HEK293 (cell line): ENCODE data around the gene BIRC6.

Experiments
- CTCF ChIA-PET: fragments of 350-600 bp; formaldehyde crosslinking; extraction: SDS; loops from one replicate; lab custom pipeline; 2021; ENCODE audit warnings: antibody characterized with exemption; lab: Yijun Ruan, JAX
- POLR2A ChIA-PET: fragments of 300-600 bp; formaldehyde crosslinking; extraction: SDS; loops from one replicate; lab custom pipeline; 2020; ENCODE audit warnings: antibody characterized with exemption, inconsistent platforms; lab: Yijun Ruan, JAX
- H3K27ac ChIP-seq: fragments of 200-500 bp; sonication (Bioruptor generic); 2 replicates; pipeline ENCODE4 v1.5.1; 2014; ENCODE audit warnings: low read depth, low read length, control low read depth, inconsistent platforms; ENCODE audit errors: extremely low read depth
- H3K36me3 ChIP-seq, 2 experiments: fragments of 200-500 bp in 1 of 2; sonication (Bioruptor generic) in 1 of 2; 1 replicate in 1 of 2; 2 replicates in 1 of 2; pipeline ENCODE4 v1.5.1; 2014 to 2017; ENCODE audit warnings: inconsistent platforms in 2 of 2, low read length in 2 of 2; ENCODE audit not compliant: control insufficient read depth in 2 of 2, insufficient read depth in 1 of 2
- H3K4me1 ChIP-seq: fragments of 200-500 bp; sonication (Bioruptor generic); 2 replicates; pipeline ENCODE4 v1.5.1; 2014; ENCODE audit warnings: mild to moderate bottlenecking, low read length, inconsistent platforms; ENCODE audit not compliant: control insufficient read depth, insufficient read depth
- H3K4me3 ChIP-seq: 2 replicates; pipeline ENCODE4 v1.5.1; 2011; ENCODE audit warnings: low read depth, mild to moderate bottlenecking, control low read depth, low read length, moderate library complexity
- H3K9me3 ChIP-seq: fragments of 200-500 bp; sonication (Bioruptor generic); 2 replicates; pipeline ENCODE4 v1.5.1; 2014; ENCODE audit warnings: low read depth, low read length, inconsistent platforms; ENCODE audit not compliant: control insufficient read depth, insufficient read depth
- GFI1B ChIP-seq: fragments of 450-650 bp; formaldehyde crosslinking; IDR thresholded peaks from 2 replicates; pipeline ENCODE4 v1.5.1; 2016; ENCODE audit warnings: missing biosample characterization, missing genetic modification characterization
- GLI4 ChIP-seq: fragments of 450-650 bp; formaldehyde crosslinking; IDR thresholded peaks from 2 replicates; pipeline ENCODE4 v1.5.1; 2016; ENCODE audit warnings: missing biosample characterization, missing genetic modification characterization
- GLIS1 ChIP-seq: fragments of 450-650 bp; formaldehyde crosslinking; IDR thresholded peaks from 2 replicates; pipeline ENCODE4 v1.5.1; 2016; ENCODE audit warnings: missing biosample characterization, missing genetic modification characterization
- IKZF3 ChIP-seq: fragments of 450-650 bp; IDR thresholded peaks from 2 replicates; pipeline ENCODE4 v1.5.0; 2018; ENCODE audit warnings: missing biosample characterization, mild to moderate bottlenecking, missing genetic modification characterization, moderate library complexity
- INSM2 ChIP-seq: fragments of 450-650 bp; formaldehyde crosslinking; IDR thresholded peaks from 2 replicates; pipeline ENCODE4 v1.5.1; 2016; ENCODE audit warnings: missing biosample characterization, missing genetic modification characterization
- MEIS1 ChIP-seq: sonication (generic); formaldehyde crosslinking; IDR thresholded peaks from 2 replicates; pipeline ENCODE4 v1.8.1; 2022; ENCODE audit warnings: missing genetic modification reagents, mild to moderate bottlenecking, borderline replicate concordance
- PRDM10 ChIP-seq: fragments of 450-650 bp; formaldehyde crosslinking; IDR thresholded peaks from 2 replicates; pipeline ENCODE4 v1.5.1; 2016; ENCODE audit warnings: missing biosample characterization, missing genetic modification characterization
- REST ChIP-seq: fragments of 450-650 bp; formaldehyde crosslinking; IDR thresholded peaks from 2 replicates; pipeline ENCODE4 v1.5.1; 2016; ENCODE audit warnings: missing biosample characterization, missing genetic modification characterization
- SALL2 ChIP-seq: fragments of 450-650 bp; formaldehyde crosslinking; IDR thresholded peaks from 2 replicates; pipeline ENCODE4 v1.5.0; 2017; ENCODE audit warnings: missing biosample characterization, mild to moderate bottlenecking, missing genetic modification characterization, borderline replicate concordance
- SP3 ChIP-seq: fragments of 450-650 bp; formaldehyde crosslinking; IDR thresholded peaks from 2 replicates; pipeline ENCODE4 v1.5.1; 2016; ENCODE audit warnings: missing biosample characterization, missing genetic modification characterization
- ZBTB26 ChIP-seq: fragments of 450-650 bp; formaldehyde crosslinking; optimal IDR thresholded peaks from 2 replicates; pipeline ENCODE3; 2016; ENCODE audit warnings: missing biosample characterization, mild to moderate bottlenecking, missing genetic modification characterization
- ZFP41 ChIP-seq: fragments of 450-650 bp; formaldehyde crosslinking; IDR thresholded peaks from 2 replicates; pipeline ENCODE4 v1.5.1; 2016; ENCODE audit warnings: missing biosample characterization, missing genetic modification characterization, borderline replicate concordance
- ZNF112 ChIP-seq: fragments of 450-650 bp; formaldehyde crosslinking; IDR thresholded peaks from 2 replicates; pipeline ENCODE4 v1.5.0; 2017; ENCODE audit warnings: missing biosample characterization, missing genetic modification characterization
- ZNF157 ChIP-seq: fragments of 450-650 bp; formaldehyde crosslinking; IDR thresholded peaks from 2 replicates; pipeline ENCODE4 v1.5.1; 2016; ENCODE audit warnings: missing biosample characterization, missing genetic modification characterization
- ZNF16 ChIP-seq: fragments of 450-650 bp; formaldehyde crosslinking; IDR thresholded peaks from 2 replicates; pipeline ENCODE4 v1.5.1; 2016; ENCODE audit warnings: low read depth, missing biosample characterization, missing genetic modification characterization
- ZNF23 ChIP-seq: fragments of 450-650 bp; formaldehyde crosslinking; IDR thresholded peaks from 2 replicates; pipeline ENCODE4 v1.5.1; 2016; ENCODE audit warnings: missing biosample characterization, missing genetic modification characterization, borderline replicate concordance
- ZNF24 ChIP-seq: fragments of 450-650 bp; formaldehyde crosslinking; IDR thresholded peaks from 2 replicates; pipeline ENCODE4 v1.5.1; 2016; ENCODE audit warnings: missing biosample characterization, missing genetic modification characterization
- ZNF266 ChIP-seq: fragments of 450-650 bp; formaldehyde crosslinking; IDR thresholded peaks from 2 replicates; pipeline ENCODE4 v1.5.1; 2016; ENCODE audit warnings: missing biosample characterization, missing genetic modification characterization, low read depth
- ZNF366 ChIP-seq: fragments of 450-650 bp; formaldehyde crosslinking; conservative IDR thresholded peaks from 2 replicates; pipeline ENCODE4 v1.5.1; 2016; ENCODE audit warnings: missing biosample characterization, missing genetic modification characterization
- ZNF514 ChIP-seq: fragments of 450-650 bp; formaldehyde crosslinking; IDR thresholded peaks from 2 replicates; pipeline ENCODE4 v1.5.1; 2016; ENCODE audit warnings: missing biosample characterization, missing genetic modification characterization
- ZXDB ChIP-seq: fragments of 450-650 bp; formaldehyde crosslinking; IDR thresholded peaks from 2 replicates; pipeline ENCODE4 v1.5.1; 2016; ENCODE audit warnings: missing biosample characterization, missing genetic modification characterization

BIRC6 gene

GRCh38 chr2:32498306-32498705, 141.5 kb downstream of the BIRC6 start:
- no peak for TF ChIP-seq REST (tag by site-specific recombination)
- no peak for TF ChIP-seq ZFP41 (tag by site-specific recombination)
- ChIA-PET POLR2A (no interaction called here), CTCF (interaction anchor here (1.1 to 1.2 kb wide), 2 partner anchors 9 to 17 kb away, joined by 3 read pairs; no protein-coding TSS in a partner anchor)
- Histone ChIP-seq H3K4me1 (no peaks in the 10 kb centered on the region), H3K36me3 (peaks cover 51 to 55% of the 10 kb centered on the region in 2 experiments), H3K27ac (no peak overlapping the region), H3K4me3 (no peak overlapping the region), H3K9me3 (no peaks in the 10 kb centered on the region)

- Histone ChIP-seq H3K36me3 (peaks cover 67 to 72% of the 10 kb centered on the region in 2 experiments), H3K9me3 (no peaks in the 10 kb centered on the region), H3K4me1 (no peaks in the 10 kb centered on the region), H3K4me3 (no peak overlapping the region), H3K27ac (no peak overlapping the region)
- CTCF ChIA-PET: no interaction called here
- POLR2A ChIA-PET: no interaction called here
- TF ChIP-seq ZNF23 (tag by site-specific recombination) (no peak), SALL2 (no peak), GFI1B (tag by site-specific recombination) (no peak), ZNF24 (tag by site-specific recombination) (no peak), ZNF157 (tag by site-specific recombination) (no peak), SP3 (tag by site-specific recombination) (no peak), ZNF112 (tag by site-specific recombination) (no peak), ZBTB26 (tag by site-specific recombination) (no peak), PRDM10 (no peak), MEIS1 (CRISPR knock-in tag) (no peak), ZNF266 (tag by site-specific recombination) (no peak), ZNF366 (tag by site-specific recombination) (no peak), INSM2 (tag by site-specific recombination) (no peak), ZNF514 (tag by site-specific recombination) (no peak), IKZF3 (tag by site-specific recombination) (no peak), ZNF16 (tag by site-specific recombination) (no peak), GLI4 (tag by site-specific recombination) (no peak), GLIS1 (tag by site-specific recombination) (no peak), ZXDB (tag by site-specific recombination) (no peak)
Measured at GRCh38 chr2:32502941-32503340, 146.1 kb downstream of the BIRC6 start.
